ENCODE data around the gene OR1G1. TPM values are rescaled to one million over a fixed set of nuclear protein-coding genes. Genes with fewer than 3 reads are reported as not detected.

The OR1G1 gene
- not detected in 2 replicates for total RNA-seq

DNA sequence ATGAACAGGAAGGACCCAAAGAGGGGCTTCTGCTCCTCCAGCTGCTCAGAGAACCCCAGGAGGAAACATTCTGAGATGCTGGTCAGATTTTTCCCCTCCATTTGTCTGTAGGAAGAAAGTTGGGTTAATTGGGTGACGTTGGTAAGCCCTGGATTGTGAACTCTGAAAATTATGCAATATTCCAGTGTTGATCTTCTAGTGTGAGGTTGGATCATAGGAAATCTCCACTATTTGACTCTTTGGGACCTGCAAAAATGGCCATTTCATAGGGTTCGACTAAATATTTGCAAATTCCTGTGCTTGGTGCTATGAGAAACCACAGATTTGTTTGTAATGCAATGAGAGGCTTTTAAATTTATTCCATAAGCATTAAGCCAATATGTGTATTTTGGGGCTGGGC is at the start of gene OR1G1:
Gene OR1G1, minus strand, starts transcription at position 101 of the 400 bp plus-strand sequence. Its CDS starts 0 bp downstream, at position 101.

DNA sequence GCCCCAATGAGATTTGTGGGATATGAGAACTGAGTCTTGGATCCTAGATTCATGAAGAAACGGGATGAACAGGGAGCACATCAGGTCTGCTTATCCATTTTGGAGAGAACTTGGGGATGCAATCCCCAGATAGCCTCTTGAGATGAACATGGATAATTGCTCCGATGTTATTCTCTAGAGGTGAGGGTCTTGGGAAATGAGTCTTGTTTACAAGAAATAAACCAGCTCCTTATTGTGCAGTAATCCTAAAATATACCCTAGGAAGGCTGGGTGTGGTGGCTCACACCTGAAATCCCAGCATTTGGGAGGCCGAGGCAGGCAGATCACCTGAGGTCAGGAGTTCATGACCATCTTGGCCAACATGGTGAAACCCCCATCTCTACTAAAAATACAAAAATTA is 23.0 kb downstream of the OR1G1 start, which contains the start of gene OR1D2:
Gene OR1D2, minus strand, starts transcription at position 101 of the 400 bp plus-strand sequence. CDS start 11,426 bp downstream, outside the sequence.

Other genes starting within 250 kb of the OR1G1 start
- gene OR1D5, start 63.9 kb downstream of the OR1G1 start, total RNA-seq = not detected in 2 replicates
- not detected in 2 replicates for gene OR1D2, start 23.1 kb downstream of the OR1G1 start, total RNA-seq
- gene OR1A2, start 70.0 kb upstream of the OR1G1 start, total RNA-seq = not detected in 2 replicates
- gene OR1A1, start 80.1 kb upstream of the OR1G1 start, total RNA-seq = not detected in 2 replicates
- gene OR3A1, start 170.8 kb upstream of the OR1G1 start, total RNA-seq = not detected in 2 replicates